ENCODE results near the gene MXI1.

- TF ChIP-seq, protein P1, sequence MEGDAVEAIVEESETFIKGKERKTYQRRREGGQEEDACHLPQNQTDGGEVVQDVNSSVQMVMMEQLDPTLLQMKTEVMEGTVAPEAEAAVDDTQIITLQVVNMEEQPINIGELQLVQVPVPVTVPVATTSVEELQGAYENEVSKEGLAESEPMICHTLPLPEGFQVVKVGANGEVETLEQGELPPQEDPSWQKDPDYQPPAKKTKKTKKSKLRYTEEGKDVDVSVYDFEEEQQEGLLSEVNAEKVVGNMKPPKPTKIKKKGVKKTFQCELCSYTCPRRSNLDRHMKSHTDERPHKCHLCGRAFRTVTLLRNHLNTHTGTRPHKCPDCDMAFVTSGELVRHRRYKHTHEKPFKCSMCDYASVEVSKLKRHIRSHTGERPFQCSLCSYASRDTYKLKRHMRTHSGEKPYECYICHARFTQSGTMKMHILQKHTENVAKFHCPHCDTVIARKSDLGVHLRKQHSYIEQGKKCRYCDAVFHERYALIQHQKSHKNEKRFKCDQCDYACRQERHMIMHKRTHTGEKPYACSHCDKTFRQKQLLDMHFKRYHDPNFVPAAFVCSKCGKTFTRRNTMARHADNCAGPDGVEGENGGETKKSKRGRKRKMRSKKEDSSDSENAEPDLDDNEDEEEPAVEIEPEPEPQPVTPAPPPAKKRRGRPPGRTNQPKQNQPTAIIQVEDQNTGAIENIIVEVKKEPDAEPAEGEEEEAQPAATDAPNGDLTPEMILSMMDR (IDR thresholded peaks at IDR 0.05), result no peak
- TF ChIP-seq POLR2A (IDR thresholded peaks at IDR 0.05) (no peak), POLR2AphosphoS5 (IDR thresholded peaks at IDR 0.05) (no peak), EP300 (IDR thresholded peaks at IDR 0.05) (no peak)
Measured at GRCh38 chr10:110219884-110220283, 12.5 kb downstream of the MXI1 start.

All from sigmoid colon (tissue), 4 donors.